NCI-H748 (cell line): ENCODE data around the gene PPP1R15B.
A peak's percentile ranks its signal among the peaks of the same experiment; 100 is the strongest.

Source experiments
- DNase-seq: peaks from one replicate; lab custom pipeline; 2025; ENCODE audit not compliant: unreplicated experiment; lab: John Stamatoyannopoulos, UW

PPP1R15B gene

DNA sequence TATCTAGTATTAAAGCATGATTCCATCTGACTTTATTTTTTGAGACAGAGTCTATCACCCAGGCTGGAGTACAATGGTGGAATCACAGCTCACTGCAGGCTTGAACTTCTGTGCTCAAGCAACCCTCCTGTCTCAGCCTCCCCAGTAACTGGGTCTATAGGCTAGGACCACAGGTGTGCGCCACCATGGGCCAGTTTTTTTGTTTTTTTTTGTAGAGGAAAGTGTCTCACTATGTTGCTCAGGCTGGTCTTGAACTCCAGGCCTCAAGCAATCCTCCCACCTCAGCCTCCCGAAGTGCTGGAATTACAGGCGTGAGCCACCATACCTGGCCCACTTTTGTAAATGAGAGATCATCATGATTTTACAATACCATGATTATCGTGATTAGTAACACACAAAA is 9.2 kb downstream of the PPP1R15B start:
- DNase-seq, result no peak

DNA sequence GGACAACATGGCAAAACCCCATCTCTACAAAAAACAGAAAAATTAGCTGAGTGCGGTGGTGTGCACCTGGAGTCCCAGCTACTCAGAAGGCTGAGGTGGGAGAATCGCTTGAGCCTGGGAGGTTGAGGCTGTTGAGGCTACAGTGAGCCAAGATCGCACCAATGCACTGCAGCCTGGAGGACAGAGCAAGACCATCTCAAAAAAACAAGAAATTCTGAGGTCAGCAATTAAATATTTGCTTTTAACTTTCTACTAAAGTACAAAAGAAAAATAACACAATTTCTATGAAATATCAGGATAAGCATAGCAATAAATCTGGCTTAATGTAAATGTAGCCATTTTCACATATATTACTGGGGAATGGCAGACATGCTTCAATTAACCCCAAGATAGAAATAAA is 9.9 kb downstream of the PPP1R15B start:
- no peak for DNase-seq

DNA sequence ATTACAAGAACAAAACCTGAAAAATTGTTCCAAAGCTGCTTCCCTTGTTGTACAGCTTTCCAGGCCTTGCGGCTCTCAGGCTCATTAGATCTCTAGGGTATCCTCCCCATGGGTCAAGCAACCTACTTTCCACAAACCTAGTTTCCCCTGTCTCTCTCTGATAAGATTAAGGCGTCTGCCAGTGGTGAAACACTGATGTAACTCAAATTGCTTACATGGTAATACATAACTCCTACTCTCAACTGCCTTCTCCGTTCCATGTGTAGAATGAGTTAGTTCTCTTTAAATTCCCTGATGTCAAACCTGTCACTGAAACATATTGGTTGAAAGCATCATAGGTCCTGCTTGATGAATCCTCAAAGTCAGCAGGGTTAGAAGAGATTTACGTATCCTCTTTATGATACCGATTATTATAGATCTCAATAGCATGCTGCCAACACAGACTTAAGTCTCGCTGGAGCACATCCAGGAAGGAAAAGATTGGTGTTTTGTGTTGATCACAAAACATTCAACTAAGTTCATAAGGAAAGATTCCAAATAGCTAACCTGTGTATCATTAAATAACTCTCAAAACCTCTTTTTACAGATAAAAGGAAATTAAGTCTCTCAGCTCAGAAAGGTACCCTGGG is 10.6 kb downstream of the PPP1R15B start:
- no peak for DNase-seq

DNA sequence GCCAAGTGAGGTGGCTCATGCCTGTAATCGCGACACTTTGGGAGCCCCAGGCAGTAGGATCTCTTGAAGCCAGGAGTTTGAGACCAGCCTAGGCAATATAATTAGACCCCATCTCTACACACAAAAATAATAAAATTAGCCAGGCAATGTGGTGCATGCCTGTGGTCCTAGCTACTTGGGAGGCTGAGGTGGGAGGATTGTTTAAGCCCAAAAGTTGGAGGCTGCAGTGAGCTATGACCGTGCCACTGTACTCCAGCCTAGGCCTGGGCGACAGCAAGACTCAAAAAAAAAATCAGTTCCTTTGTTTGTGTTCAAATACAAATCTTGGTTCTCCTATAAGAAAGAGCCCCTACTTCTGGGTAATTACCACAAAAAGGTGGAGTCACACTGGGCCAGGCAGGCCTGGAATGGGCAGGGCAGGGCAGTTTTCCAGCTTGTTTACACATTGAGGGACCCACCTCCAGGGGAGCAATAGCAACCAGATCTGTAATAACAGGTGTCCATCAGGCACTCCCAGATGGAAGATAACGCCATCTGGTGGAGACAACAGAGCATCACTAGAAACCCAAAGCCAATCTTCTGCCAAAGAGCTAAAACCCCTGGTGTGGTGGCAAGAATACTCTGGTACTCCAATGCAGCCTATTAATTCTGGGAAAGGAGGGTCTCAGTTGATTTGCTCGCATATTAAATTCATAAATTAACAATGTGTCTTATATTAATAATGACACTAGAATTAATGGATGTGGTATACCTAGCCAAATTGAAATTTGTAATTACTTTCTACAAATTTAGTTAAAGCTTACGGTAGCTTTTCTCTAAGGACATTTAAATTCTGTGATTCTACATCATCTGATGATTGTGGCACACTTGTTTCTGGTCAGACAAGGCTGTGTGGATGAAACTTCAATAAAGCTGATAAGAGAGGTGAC is 13.2 kb downstream of the PPP1R15B start:
- DNase-seq, result peak; percentile 85

DNA sequence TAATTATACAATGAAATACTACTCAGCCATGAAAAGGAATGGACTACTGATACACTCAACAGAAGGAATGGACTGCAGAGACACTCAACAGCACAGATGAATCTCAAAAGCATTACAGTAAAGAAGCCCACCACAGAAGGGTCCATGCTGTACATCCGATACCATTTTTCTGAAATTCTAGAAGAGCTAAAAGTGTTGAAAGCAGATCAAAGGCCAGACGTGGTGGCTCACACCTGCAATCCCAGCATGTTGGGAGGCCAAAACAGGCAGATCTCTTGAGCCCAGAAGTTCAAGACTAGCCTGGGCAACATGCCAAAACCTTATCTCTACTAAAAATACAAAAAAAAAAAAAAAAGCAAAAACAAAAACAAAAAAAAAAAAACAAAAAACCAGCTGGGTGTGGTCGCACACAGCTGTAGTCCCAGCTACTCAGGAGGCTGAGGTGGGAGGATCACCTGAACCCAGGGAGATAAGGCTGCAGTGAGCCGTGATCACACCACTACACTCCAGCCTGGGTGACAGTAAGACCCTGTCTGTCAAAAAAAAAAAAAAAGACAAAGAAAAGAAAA is 15.5 kb downstream of the PPP1R15B start:
- DNase-seq, result no peak

DNA sequence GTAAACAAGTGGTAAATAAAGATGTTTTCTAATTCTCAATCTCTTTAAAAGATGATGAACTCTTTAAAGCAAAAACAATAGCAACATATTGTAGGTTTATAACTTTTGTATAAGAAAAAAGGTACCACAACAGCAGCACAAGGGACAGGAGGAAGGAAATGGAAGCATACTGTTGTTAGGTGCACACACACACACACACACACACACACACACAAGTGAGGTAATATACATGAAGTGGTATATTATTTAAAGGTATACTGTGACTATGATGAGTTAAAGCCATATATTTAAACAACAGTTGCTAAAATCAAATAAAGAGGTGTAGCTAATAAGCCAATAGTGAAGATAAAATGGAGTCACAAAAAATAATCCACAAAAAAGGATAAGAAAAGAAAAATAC is 20.0 kb downstream of the PPP1R15B start:
- DNase-seq, result no peak

DNA sequence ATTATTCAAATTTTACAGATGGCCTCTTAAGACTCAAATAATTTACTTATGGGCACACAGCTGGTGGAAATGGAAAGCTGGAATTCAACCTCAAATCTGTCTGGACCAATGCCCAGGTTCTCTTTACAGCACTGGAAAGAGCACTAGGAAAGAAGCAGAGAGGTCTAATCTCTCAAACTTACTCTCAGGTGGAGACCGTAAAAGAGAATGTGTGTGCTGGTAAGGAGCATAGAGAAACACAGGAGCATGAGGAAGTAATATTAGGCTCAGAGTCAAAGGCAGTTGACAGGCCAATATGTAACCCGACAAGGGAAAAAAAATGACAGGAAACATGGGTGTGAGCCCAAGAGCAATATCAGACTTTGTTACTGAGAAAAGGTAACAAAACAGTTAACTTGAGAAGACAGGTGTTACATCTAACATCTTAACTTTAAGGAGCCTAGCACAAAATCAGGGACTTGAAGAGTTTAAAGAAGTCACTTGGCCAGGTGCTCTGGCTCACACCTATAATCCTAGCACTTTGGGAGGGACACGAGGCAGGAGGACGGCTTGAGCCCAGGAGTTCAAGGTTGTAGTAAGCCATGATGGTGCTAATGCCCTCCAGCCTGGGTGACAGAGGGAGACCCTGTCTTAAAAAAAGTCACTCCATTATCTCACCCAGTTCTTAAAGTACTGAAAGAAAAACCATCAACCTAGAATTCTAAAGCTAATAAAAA is 20.7 kb downstream of the PPP1R15B start:
- DNase-seq, result no peak

DNA sequence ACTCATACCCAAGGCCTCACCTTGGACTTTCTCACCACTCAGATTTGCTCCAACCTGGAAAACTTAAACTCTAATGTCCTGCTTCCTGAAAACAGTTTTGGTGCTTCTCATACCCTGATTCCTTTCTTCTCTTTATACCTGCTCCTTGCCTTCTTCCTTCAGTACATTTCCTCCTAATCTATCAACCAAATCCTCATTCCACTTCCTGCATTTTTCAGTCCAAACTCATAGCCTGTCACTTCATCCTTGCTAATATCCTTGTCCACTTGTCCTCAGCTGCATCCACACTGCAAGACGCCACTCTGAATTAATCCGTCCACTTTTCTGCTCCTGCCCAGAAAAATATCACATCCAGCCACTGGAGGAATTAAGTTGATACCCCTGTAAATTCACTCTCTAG is 25.9 kb downstream of the PPP1R15B start:
- DNase-seq, result no peak

DNA sequence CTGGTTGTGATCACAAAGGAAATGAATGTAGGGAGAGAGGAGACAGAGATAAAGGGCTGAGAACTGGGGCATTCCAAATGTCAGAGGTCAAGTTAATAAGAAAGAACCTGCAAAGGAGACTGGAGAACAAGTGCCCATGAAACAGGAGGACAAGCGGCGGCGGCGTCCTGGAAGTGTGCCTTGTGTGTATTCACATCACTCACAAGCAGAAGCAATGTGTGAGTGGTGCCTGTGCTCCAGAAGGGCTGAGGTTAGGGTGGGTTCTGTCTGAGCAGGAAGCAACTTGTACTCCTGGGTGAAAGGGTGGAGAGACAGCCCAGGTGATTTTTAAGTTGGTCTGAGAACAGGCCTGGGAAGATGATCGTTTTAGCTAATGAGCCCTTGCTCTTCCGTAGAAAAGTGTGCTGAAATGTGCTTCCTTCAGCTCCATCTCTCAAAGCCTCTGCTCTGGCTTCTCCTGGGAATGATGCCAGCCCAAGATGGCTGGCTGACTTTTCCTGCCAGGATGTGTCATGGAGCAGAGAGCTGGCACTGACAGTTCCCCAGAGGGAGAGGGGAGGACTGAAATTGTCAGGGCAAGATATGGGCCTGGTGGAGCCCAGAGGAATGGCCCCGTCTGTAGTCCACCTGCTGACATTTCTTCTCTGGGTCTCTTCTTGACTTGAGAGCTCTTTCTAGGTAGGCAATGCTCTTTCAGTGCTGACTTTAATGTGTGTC is 26.8 kb downstream of the PPP1R15B start:
- no peak for DNase-seq

DNA sequence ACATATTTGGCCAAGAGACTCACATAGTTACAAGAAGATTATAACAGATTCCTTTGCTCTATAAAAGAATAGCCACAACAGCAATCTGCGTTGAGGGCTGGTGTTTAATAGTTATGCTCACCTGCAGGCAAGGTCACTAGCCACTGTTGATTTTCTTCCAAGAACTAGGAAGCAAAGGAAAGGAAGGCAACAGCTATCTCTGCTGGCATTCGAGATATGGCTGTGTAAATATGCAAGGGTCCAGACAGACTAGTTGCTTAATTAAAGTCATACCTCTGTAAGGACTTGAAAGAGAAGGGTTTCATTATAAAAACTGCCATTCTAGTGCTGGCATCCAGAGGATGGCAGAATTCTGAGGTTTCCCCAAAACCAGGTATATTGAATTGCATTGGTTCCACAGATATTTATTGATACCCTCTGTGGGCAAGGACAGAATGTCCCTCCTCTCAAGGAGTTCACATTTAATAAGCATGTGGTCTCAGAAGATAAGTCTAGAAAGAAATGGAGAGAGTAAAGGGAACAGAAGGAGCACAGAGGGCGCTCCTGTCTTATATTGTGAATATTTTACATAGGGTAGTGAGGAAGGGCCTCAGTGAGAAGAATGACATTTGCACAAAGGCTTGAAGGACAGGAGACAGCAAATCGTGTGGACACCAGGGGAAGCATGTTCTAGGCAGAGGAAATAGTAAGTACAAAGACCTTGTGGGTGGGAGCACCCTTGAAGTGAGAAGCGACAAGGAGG is 28.3 kb downstream of the PPP1R15B start:
- no peak for DNase-seq

DNA sequence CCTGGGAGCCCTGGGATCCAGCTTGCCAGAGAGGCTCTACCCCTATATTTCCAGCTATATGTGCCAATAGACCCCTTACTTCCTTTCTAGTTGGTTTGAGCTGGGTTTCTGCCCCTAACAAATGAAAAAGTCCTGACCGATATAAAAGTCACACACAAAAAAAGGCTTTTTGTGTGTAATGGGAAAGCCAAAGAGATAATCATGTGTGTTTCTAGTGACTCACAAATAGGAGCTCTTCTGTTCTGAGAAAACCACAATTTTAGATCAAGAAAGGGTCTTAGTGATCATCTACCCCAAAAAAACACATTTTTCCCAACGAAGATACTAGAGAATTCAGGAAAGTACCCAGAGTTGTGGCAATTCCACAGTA is 28.9 kb downstream of the PPP1R15B start:
- DNase-seq, result no peak

DNA sequence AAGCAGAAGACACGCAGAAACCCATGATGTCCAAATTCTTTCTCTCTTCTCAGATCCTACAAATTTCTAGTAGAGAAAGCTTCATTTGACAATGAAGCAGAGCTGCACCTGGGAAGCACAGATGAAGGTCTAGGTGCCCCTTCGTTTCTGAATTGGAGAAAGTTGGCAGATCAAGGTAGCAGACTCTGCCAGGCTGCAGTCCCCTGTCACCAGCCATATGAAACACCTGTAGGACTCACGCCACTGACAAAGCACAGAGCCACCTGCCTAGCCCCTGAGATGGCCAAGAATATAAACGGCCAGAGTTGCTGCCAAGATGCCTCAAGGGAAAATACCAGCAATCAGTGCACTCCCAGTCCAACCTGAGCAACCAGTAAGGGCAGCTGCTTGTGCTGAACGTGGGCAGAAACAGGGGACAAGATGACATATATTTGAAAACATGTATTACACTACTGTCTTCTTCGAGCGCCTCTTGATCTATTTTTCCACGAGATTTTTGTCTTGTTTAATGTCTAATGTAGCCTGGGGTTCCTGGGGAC is 31.3 kb downstream of the PPP1R15B start:
- DNase-seq, result no peak

DNA sequence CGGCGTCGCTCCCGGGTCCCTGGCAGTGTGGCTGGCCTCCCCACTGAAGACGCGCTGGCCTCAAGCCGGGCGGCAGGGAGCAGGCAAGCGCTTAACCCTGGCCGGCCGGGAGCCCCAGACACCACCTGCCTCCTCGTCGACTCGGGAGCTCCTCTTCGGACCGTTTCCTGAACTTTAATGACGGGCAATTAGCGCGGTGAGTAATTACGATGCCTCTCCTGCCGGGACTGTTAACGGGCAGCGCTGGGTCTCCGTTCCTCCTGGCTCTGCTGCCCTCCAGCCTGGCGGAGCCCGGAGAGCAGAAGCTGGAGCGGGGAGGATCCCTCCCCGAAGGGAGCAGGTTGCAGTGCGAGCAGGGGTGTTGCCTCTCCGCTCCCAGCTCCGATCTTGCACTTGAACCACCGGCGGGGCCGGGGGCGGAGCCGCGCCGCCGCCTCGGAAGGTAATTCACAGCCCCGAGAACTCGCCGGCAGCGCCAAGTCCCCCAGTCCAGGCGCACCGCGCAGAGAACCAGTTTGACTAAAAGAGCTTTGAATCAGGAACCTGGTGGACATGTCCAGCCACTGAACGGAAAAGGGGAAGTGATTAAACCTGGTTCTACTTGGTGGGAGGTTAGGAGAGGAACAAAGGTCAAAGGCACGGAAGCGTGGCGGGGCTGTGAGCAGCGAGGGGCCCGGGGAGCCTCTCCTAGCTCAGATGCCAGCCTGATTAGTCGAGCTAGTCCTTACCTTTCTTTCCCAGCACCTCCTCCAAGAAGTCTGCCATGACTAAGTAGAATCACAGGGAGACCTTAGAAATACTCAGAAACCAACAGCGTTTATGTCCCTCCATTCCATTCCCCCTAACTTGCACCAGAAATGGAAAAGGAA is 33.6 kb downstream of the PPP1R15B start:
- peak; percentile 80 for DNase-seq

DNA sequence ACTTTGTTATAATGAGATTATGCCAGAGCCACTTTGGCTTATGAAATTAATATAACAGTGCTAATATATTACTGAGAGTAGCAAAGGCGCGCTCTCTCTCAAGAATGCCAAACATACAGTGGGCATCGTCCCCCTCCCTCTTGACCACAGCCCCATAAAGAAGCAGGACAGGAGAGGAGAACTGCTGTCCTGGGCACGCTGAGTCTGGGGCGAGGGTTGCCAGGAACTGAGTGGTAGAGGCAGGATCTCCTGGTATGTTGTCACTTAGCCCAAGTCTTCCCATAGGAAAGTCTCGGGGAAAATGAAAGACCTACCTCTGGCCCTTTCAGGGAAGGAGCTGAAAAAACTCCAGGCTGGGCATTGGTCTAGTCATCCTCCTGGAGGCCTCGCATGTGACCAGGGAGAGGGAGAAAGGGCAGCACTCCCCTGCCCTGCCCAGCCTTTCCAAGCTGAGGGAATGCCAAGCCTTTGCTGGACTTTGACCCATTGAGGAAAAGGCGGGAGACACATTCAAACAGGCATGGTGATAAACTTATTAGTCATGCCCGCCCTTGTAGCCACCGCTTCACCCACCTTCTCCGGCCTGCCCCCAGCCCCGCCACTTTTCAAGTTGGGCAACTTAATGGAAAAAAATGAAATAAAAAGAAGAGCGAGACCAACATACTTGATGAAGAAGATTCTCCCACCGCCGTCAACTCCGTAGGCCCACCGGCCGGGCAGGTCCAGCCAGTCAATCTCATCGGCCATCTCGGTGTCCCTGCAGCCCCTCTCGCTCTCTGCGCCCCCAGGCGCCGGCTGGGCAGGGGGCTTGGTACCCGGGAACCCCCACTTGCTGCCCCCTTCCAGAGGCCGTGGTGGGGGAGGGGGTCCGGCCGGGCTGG is 34.5 kb downstream of the PPP1R15B start:
- no peak for DNase-seq

DNA sequence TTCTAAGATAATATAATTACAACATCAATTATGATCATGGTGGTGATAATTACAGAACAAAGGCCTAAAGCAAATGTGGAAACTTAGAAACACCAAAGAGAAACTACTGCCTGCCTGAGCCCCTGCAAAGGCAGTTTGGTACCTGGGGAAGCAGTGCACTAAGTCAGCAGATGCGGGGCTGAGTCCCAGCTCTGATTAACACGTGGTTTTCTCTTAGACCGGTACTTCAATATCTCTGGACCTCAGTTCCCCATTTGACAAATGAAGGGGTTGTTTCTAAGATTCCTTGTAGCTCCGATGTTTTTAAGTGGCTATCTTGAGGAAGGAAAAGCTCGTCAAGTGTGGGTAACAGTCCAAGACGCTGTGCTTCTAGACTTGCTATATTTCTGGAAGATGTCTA is 35.2 kb downstream of the PPP1R15B start:
- DNase-seq, result no peak

DNA sequence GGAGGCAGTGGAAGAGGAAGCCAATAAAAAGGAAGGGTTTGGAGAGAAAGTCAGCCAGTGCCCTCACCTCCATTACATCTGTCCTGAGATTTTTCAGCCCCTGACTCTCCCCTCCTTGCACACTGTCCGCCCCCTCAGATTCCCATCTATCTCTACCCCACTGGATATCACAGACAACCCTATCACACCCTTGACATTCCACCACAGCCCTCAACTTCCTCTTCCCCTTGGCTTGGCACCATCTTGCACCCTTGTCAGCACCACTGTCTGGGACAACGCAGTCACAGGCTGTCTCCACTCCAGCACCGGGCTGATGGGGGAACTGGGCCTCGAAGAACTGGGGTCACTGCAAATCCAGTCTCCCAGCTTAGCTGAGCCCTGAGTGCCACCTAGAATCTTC is 37.7 kb downstream of the PPP1R15B start:
- DNase-seq, result no peak

DNA sequence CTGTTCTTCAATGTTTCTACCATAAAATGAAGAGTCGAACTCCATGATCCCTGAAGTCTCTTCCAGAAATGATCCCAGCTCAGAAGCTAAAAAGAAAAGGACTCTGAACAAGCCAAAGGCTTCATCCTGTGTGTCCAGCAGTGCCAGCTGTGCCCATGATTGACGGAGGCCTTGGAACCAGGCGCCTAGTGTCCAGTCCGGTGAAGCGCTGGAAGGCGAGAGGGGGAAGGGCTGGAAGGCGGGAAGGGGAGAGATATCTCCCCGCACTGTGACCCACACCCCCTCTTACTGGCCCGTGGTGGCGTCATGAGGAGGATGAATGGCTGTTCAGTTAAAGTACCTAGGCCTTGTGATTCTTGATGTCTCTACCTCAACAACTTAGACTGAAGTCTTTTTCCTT is 41.4 kb downstream of the PPP1R15B start:
- DNase-seq, result no peak
